ENCODE data around the gene PAPSS1.

DNA sequence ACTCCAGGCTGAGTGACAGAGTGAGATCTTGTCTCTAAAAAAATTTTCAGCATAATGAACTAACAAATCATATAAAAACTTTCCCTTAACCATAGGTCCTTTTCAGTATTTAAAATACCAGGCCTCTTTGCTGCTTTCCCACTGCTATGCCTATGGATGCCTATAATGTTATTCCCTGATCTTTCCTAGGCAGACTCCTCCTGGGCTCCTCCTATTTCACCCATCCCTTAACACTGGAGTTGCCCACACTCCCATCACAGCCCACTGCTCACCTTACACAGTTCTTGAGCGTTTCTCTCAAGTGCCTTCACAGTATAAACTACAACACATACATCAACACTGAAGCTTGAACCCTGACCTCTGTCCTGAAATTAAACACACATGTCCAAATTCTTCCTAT, 31.6 kb downstream of the PAPSS1 start:
- TF ChIP-seq, protein P1, sequence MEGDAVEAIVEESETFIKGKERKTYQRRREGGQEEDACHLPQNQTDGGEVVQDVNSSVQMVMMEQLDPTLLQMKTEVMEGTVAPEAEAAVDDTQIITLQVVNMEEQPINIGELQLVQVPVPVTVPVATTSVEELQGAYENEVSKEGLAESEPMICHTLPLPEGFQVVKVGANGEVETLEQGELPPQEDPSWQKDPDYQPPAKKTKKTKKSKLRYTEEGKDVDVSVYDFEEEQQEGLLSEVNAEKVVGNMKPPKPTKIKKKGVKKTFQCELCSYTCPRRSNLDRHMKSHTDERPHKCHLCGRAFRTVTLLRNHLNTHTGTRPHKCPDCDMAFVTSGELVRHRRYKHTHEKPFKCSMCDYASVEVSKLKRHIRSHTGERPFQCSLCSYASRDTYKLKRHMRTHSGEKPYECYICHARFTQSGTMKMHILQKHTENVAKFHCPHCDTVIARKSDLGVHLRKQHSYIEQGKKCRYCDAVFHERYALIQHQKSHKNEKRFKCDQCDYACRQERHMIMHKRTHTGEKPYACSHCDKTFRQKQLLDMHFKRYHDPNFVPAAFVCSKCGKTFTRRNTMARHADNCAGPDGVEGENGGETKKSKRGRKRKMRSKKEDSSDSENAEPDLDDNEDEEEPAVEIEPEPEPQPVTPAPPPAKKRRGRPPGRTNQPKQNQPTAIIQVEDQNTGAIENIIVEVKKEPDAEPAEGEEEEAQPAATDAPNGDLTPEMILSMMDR (IDR thresholded peaks at IDR 0.05): no peak
- TF ChIP-seq ZFX (IDR thresholded peaks at IDR 0.05; ENCODE audit: borderline replicate concordance): no peak
